HG03565 (cell line): ENCODE measurements around the gene ASB18.

Source experiments
- ATAC-seq: cut with Tn5 transposase; IDR thresholded peaks from one replicate; pipeline ENCODE4 v1.9.1; 2021; ENCODE audit warnings: mild to moderate bottlenecking, moderate library complexity; ENCODE audit not compliant: unreplicated experiment

ASB18 gene

DNA sequence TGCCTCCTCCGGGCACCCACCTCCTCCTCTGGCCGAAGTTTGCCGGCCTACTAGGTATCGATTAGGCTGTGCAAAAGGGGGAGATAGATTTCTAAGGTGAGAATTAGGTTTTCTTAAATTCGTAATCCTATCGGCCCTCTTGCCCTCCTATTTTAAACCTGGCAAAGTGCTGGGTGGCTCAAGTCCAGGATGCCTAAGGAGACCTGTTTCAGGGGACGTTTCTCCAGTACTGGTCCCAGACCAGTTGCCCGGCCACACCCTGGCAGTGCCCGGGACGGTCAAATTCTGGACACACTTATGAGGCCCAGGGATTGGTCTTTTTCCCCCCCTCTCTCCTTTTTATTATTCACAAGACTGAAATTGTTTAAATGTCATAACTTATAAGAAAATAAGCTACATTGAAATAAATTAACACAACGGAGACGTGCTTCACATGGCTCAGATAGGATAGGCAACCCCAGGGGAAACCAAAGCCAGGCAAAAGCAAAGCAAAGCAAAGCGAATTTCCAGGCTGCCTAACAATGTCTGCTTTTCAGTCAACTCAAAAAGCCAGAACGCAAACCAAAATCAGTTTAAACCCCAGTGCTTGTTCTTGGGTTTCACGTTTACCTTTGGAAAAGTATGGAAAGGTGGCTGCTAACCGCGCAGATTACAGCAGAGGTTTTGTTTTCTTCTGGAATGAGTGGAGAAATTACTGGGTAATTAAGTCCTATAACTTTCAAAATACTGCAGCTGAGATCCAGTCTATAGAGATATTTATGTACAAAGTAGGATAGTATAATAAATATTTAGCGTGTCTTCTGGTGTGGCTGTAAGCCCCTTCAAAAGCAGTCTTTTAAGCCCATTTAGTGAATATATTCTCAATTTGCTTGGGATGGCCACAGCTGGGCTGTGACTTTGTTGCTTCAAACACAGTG is 99.0 kb downstream of the ASB18 start:
- no peak for ATAC-seq

GRCh38 chr2:236164201-236164924 is 99.8 kb downstream of the ASB18 start:
- ATAC-seq, result no peak

GRCh38 chr2:236163471-236164200 is 100.6 kb downstream of the ASB18 start:
- no peak for ATAC-seq

GRCh38 chr2:236162882-236163470 is 101.2 kb downstream of the ASB18 start:
- no peak for ATAC-seq

GRCh38 chr2:236162031-236162845 is 102.0 kb downstream of the ASB18 start:
- no peak for ATAC-seq

DNA sequence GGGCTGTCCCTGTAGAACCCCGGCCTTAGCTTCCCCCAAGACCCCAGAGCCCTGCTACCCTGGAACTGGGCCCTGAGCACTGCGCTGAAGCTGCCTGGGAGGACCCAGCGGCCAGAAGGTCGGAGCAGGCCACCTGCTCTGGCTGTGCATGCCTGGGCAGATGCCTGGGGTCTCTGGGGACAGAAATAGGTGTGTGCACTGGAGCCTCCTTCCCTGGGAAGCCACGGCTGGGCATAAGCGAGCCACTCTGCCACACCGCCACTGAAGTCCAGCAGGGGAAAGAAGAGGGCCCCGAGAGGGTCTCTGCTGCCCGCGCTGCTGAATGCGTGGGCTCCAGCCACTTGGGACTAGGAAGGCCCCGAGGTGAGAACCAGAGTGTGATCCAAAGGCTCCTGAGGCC is 102.7 kb downstream of the ASB18 start:
- no peak for ATAC-seq

GRCh38 chr2:236161082-236161462 is 103.1 kb downstream of the ASB18 start:
- no peak for ATAC-seq

GRCh38 chr2:236160366-236161081 is 103.7 kb downstream of the ASB18 start:
- ATAC-seq, result no peak

- ATAC-seq, result no peak
Observed at GRCh38 chr2:236159778-236160170, 104.4 kb downstream of the ASB18 start.

DNA sequence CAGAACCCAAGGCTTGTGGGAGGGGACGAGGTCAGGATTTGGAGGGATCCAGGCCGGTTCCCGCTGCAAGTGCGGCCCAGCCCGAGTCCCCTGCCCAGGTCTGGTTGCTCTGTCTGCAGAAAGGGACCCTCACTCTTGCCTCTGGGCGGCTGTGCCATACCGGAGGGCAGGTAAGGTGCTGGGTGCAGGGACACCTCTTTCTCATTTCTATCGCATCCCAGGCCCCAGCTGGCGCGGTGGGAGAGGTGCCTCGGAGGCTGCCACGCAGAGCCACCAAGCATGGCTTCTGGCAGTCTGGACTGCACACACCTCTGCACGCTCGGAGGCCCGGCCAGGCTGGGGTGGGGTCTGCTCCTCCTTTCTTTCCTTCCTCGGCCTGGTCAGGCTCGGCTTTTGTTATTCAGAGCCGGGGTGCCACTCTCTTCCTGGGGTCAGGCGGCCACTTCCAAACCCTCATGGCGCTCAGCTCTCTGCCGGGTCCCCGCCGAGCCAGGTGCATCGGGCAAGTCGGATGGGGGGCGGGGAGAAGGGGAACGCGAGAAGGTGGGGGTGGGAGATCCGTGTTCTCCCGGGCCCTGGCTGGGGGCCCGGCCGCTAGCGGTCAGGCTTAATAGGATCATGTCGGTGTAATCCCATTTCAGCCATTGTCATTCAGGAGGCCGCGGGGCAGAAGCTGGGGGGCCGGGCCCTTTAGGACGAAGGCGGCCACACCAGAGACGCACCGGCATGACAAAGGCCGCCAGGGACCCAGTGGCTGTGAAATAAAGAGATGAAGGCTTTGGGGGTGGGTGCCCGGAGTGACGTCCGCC is 105.0 kb downstream of the ASB18 start:
- ATAC-seq, result no peak

GRCh38 chr2:236157815-236158498 is 106.2 kb downstream of the ASB18 start:
- ATAC-seq, result no peak

- no peak for ATAC-seq
Observed at GRCh38 chr2:236157366-236157765, 106.8 kb downstream of the ASB18 start.

GRCh38 chr2:236156860-236157194 is 107.4 kb downstream of the ASB18 start:
- ATAC-seq, result no peak

GRCh38 chr2:236156095-236156859 is 107.9 kb downstream of the ASB18 start:
- ATAC-seq, result no peak

DNA sequence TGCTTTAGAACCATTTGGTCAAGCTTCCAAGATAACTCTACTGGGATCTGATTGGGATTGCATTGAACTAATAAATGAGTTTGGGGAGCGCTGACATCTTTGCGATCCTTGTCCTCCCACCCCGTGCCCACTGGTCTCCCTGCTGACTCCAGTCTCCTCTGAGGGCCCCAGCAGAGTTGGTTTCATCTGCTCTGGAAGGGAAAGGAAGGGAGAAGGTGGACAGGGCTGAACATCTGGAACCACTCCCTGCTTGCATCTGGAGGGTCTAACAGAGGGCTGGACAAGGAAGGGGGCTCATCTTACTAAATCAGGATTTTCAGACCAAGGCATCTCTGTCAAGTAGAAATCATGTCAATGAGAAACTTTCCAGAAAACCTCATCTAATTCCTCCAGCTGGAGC is 108.8 kb downstream of the ASB18 start:
- ATAC-seq, result no peak

GRCh38 chr2:236146436-236146835 is 117.8 kb downstream of the ASB18 start:
- ATAC-seq, result no peak

- ATAC-seq, result no peak
Observed at GRCh38 chr2:236143811-236144210, 120.4 kb downstream of the ASB18 start.
